ENCODE data around the gene PLS1.

PLS1 gene

GRCh38 chr3:142754494-142754893 lies 158.3 kb downstream of the PLS1 start:
- no peak for DNase-seq (ENCODE audit: low read depth in 4 of 4, low spot score in 1 of 4)

All from stimulated activated CD4-positive, alpha-beta T cell treated with anti-CD3 and anti-CD28 coated beads, Interleukin-1b, Interleukin-23, amount 100 ng/mL, for 24 hours (primary cell).